ENCODE results near the gene GOLGA5. TPM values are rescaled to one million over a fixed set of nuclear protein-coding genes. Genes with fewer than 3 reads are reported as not detected.
A peak's percentile ranks its signal among the peaks of the same experiment; 100 is the strongest.

The GOLGA5 gene
- total and polyA plus RNA-seq, 2 experiments from 2014 or later = 26.2 to 30.2 TPM

DNA sequence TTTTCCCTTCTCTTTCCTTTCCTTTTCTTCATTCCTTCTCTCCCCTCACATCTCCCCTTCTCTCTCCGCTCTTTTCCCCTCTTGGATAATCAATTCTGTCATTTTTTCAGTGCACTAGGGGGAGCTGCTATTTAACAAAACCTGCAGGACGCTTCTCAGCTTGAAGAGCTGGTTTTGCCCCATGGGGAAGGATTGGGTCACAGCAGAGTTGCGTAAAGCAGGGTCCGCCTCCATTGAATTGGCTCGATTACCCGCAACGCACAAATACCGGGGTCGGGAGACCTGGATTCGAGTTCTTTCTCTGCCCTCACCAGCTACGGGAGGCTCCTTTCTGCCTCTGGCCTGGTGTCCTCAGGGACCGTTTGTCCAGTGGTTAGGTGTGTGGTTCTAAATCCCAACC lies 86.7 kb downstream of the GOLGA5 start:
- H3K4me1 ChIP-seq (ENCODE audit: insufficient read depth) = peaks cover 6% of the 10 kb centered on the region; the same call in 1 of the 2 replicates
- no peaks in the 10 kb centered on the region for H4K20me1 ChIP-seq (replicated peaks; ENCODE audit: insufficient read depth)
- H3K79me2 ChIP-seq (replicated peaks; ENCODE audit: insufficient read depth) = no peaks in the 10 kb centered on the region
- H3K4me3 Mint-ChIP-seq = no peak overlapping the region
- 0 out of 2 replicates have a peak overlapping the region, but pooled peaks have one; percentile 23 for H3K4me3 ChIP-seq
- H3K36me3 ChIP-seq (ENCODE audit: insufficient read depth) = no peaks in the 10 kb centered on the region
- H3K27ac ChIP-seq (ENCODE audit: low read depth) = no peak overlapping the region
- no peaks in the 10 kb centered on the region for H3K9me2 ChIP-seq (ENCODE audit: insufficient read depth)
- no peak overlapping the region for H3K27ac Mint-ChIP-seq
- peak; percentile 76 to 84 for TF ChIP-seq CTCF (conservative IDR thresholded peaks at IDR 0.05; ENCODE audit: low read depth in 2 of 2)
- TF ChIP-seq POLR2AphosphoS5 (IDR thresholded peaks at IDR 0.05; ENCODE audit: low read depth) = no peak
- no peaks in the 10 kb centered on the region; the same call in 2 of the 3 replicates for H3K36me3 Mint-ChIP-seq (ENCODE audit: low read depth)
- H3F3A ChIP-seq (replicated peaks; ENCODE audit: low read depth) = no peaks in the 10 kb centered on the region
- no peaks in the 10 kb centered on the region for H3K27me3 ChIP-seq (ENCODE audit: insufficient read depth)
- H3K27me3 Mint-ChIP-seq (ENCODE audit: insufficient read depth, low read depth, poor library complexity) = peaks cover 4% of the 10 kb centered on the region
- H3K4me1 Mint-ChIP-seq = peaks cover 21% of the 10 kb centered on the region
- H2AFZ ChIP-seq = peak overlapping the region; percentile 99
- H3K4me2 ChIP-seq = peak overlapping the region; percentile 71; the same call in 1 of the 2 replicates
- no peaks in the 10 kb centered on the region for H3K9me3 Mint-ChIP-seq
- ATAC-seq (peak; percentile 85), DNase-seq (ENCODE audit: low spot score) (peak; percentile 90)

GRCh38 chr14:92883066-92883465 lies 89.0 kb downstream of the GOLGA5 start:
- ATAC-seq (no peak), DNase-seq (ENCODE audit: low spot score) (no peak)
- Mint-ChIP-seq H3K4me1 (peaks cover 14% of the 10 kb centered on the region), H3K27ac (no peak overlapping the region), H3K27me3 (ENCODE audit: insufficient read depth, low read depth, poor library complexity) (peaks cover 4% of the 10 kb centered on the region), H3K36me3 (ENCODE audit: low read depth) (no peaks in the 10 kb centered on the region; the same call in 2 of the 3 replicates), H3K9me3 (no peaks in the 10 kb centered on the region; the same call in 2 of the 3 replicates), H3K4me3 (no peak overlapping the region)
- no peak for TF ChIP-seq EZH2 (IDR thresholded peaks at IDR 0.05; ENCODE audit: low read depth, unreplicated experiment)
- Histone ChIP-seq H3F3A (replicated peaks; ENCODE audit: low read depth) (no peaks in the 10 kb centered on the region), H3K27ac (ENCODE audit: low read depth) (no peak overlapping the region), H2AFZ (no peak overlapping the region), H3K9me2 (ENCODE audit: insufficient read depth) (peaks cover 5% of the 10 kb centered on the region; the same call in 1 of the 2 replicates), H3K36me3 (ENCODE audit: insufficient read depth) (no peaks in the 10 kb centered on the region), H3K4me2 (no peak overlapping the region), H3K4me1 (ENCODE audit: insufficient read depth) (peaks cover under 1% of the 10 kb centered on the region; the same call in 1 of the 2 replicates), H3K27me3 (ENCODE audit: insufficient read depth) (no peaks in the 10 kb centered on the region), H3K79me2 (replicated peaks; ENCODE audit: insufficient read depth) (no peaks in the 10 kb centered on the region), H3K4me3 (no peak overlapping the region), H4K20me1 (replicated peaks; ENCODE audit: insufficient read depth) (no peaks in the 10 kb centered on the region)

DNA sequence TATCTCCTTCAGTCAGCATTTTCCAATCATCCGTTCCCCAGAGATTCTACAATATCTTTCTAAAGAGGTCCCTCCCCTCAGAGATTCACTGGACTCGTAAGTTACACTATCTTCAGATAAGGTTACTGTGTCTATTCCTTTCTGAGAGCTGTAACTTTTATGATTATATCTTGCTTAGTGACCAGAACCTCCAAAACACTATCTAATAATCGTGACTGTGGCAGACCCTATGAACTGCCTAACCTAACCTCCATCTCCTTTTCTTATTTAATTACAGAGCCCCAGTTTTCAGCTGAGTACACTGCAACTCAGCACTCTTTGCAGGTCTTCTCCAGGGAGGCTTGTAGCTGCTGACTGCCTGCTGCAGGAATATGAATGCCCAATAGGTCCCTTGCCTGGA lies 90.3 kb downstream of the GOLGA5 start:
- H3K36me3 ChIP-seq (ENCODE audit: insufficient read depth) = no peaks in the 10 kb centered on the region
- H3K27me3 ChIP-seq (ENCODE audit: insufficient read depth) = no peaks in the 10 kb centered on the region
- Mint-ChIP-seq H3K9me3 (no peaks in the 10 kb centered on the region; the same call in 2 of the 3 replicates), H3K27me3 (ENCODE audit: insufficient read depth, low read depth, poor library complexity) (peaks cover 5% of the 10 kb centered on the region), H3K36me3 (ENCODE audit: low read depth) (no peaks in the 10 kb centered on the region; the same call in 2 of the 3 replicates), H3K4me1 (peaks cover 7% of the 10 kb centered on the region; the same call in 2 of the 3 replicates), H3K27ac (no peak overlapping the region), H3K4me3 (no peak overlapping the region)
- H3K4me3 ChIP-seq = no peak overlapping the region
- no peaks in the 10 kb centered on the region for H4K20me1 ChIP-seq (replicated peaks; ENCODE audit: insufficient read depth)
- no peaks in the 10 kb centered on the region for H3F3A ChIP-seq (replicated peaks; ENCODE audit: low read depth)
- no peaks in the 10 kb centered on the region for H3K4me1 ChIP-seq (ENCODE audit: insufficient read depth)
- no peak for ATAC-seq
- H2AFZ ChIP-seq = no peak overlapping the region; the same call in 1 of the 2 replicates
- no peak overlapping the region for H3K4me2 ChIP-seq
- H3K27ac ChIP-seq (ENCODE audit: low read depth) = no peak overlapping the region
- H3K79me2 ChIP-seq (replicated peaks; ENCODE audit: insufficient read depth) = no peaks in the 10 kb centered on the region
- H3K9me2 ChIP-seq (ENCODE audit: insufficient read depth) = peaks cover 14% of the 10 kb centered on the region
- DNase-seq (ENCODE audit: low spot score) = no peak
- TF ChIP-seq ZNF331 (CRISPR knock-in tag; IDR thresholded peaks at IDR 0.05; ENCODE audit: low read depth) = no peak
- TF ChIP-seq CREB1 (CRISPR knock-in tag; IDR thresholded peaks at IDR 0.05; ENCODE audit: low read depth) = no peak
- TF ChIP-seq, protein P1, sequence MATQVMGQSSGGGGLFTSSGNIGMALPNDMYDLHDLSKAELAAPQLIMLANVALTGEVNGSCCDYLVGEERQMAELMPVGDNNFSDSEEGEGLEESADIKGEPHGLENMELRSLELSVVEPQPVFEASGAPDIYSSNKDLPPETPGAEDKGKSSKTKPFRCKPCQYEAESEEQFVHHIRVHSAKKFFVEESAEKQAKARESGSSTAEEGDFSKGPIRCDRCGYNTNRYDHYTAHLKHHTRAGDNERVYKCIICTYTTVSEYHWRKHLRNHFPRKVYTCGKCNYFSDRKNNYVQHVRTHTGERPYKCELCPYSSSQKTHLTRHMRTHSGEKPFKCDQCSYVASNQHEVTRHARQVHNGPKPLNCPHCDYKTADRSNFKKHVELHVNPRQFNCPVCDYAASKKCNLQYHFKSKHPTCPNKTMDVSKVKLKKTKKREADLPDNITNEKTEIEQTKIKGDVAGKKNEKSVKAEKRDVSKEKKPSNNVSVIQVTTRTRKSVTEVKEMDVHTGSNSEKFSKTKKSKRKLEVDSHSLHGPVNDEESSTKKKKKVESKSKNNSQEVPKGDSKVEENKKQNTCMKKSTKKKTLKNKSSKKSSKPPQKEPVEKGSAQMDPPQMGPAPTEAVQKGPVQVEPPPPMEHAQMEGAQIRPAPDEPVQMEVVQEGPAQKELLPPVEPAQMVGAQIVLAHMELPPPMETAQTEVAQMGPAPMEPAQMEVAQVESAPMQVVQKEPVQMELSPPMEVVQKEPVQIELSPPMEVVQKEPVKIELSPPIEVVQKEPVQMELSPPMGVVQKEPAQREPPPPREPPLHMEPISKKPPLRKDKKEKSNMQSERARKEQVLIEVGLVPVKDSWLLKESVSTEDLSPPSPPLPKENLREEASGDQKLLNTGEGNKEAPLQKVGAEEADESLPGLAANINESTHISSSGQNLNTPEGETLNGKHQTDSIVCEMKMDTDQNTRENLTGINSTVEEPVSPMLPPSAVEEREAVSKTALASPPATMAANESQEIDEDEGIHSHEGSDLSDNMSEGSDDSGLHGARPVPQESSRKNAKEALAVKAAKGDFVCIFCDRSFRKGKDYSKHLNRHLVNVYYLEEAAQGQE (IDR thresholded peaks at IDR 0.05; ENCODE audit: unreplicated experiment) = no peak
- TF ChIP-seq ETS1 (IDR thresholded peaks at IDR 0.05) = no peak
- TF ChIP-seq EZH2phosphoT487 (IDR thresholded peaks at IDR 0.05; ENCODE audit: unreplicated experiment) = no peak
- no peak for TF ChIP-seq ZNF114 (CRISPR knock-in tag; IDR thresholded peaks at IDR 0.05)
- no peak for TF ChIP-seq EZH2 (IDR thresholded peaks at IDR 0.05; ENCODE audit: low read depth, unreplicated experiment)
